ENCODE measurements around the gene MAML3.

MAML3 gene

DNA sequence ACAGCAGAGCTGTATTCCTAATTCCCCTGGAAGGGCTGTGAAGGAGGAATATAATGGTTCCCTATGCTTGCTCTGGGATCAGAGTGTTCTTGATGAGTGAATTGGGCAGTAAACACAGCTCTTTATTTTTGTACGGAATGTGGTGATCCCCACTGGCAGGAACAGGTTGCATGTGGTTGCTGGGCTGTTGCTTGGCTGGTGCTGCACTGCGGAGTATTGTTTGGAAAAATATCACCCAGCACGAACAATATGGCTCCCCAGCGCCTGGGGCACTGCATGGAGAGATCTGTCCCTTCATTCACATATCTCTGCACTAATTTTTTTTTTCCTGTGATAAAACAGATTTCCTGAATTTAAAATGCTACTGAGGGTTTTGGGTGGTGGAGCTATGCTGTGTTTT is 368.6 kb downstream of the MAML3 start:
- no peaks in the 10 kb centered on the region for H3K9me3 Mint-ChIP-seq
- H3K27ac Mint-ChIP-seq, result peak overlapping the region in 1 of 2 donors; percentile 32
- no peaks in the 10 kb centered on the region for H3K27me3 Mint-ChIP-seq
- H3K4me3 Mint-ChIP-seq, result no peak overlapping the region
- ATAC-seq (no peak), DNase-seq (no peak)
- no peaks in the 10 kb centered on the region for H3K4me1 Mint-ChIP-seq

DNA sequence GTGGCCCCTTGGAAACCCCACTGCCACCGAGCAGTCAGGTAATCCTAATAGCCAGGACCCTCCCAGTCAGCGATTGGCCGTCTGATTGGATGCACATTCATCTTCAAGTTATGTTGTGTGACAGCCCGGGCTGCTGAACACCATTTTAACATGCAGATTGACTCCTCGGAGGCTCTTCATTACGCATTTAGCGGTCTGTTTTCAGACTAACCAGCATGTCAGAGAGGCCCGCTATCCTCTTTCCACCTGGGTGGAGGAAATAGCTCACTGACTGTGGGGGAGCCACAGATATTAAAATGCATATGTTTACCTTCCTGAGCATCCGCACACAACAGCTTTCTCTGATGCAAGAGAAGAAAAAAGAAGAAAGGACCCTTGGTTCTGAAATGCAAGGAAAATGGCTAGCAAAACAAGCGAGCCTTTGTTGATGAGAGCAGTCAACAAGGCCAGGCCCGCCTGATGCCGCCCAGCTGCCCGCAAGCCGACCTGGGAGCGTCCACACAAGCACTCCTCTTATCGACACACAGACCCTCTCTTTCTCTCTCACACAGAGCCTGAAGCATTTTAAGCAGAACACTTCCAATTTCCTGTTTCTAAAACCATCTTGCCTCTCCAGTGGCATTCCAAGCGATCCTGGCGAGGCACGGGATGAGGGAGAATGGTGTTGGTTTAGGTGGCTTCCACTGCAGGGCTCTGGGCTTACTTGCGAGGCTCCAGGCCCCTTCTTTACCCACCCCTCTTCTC is 370.1 kb downstream of the MAML3 start:
- H3K4me3 Mint-ChIP-seq, result no peak overlapping the region

GRCh38 chr4:139782926-139783522 is 371.0 kb downstream of the MAML3 start:
- no peaks in the 10 kb centered on the region for H3K9me3 Mint-ChIP-seq
- no peak for DNase-seq
- ATAC-seq, result no peak

More for the DNA sequence above, 370.1 kb downstream of the MAML3 start:
- DNase-seq (no peak), ATAC-seq (no peak)
- H3K4me1 Mint-ChIP-seq, result no peaks in the 10 kb centered on the region
- H3K9me3 Mint-ChIP-seq, result no peaks in the 10 kb centered on the region
- H3K27me3 Mint-ChIP-seq, result no peaks in the 10 kb centered on the region
- H3K27ac Mint-ChIP-seq, result no peak overlapping the region

DNA sequence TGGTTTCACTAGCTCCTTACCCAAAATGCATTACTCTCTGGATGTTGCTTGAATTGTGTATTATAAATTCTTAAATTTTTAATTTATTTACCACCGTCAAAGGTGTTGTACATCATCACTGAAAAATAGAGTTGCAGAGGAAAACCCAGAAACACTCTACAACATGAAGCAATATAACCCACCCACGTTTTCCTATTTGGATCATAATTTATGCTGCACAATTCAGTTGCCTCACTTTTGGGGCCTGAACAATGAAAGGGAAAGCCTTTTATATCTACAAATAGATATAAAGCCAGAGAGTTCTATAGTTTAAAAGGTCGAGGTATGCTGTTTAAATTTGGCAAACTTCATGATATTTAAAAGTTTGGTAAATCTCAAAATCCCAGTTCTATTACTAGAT is 372.9 kb downstream of the MAML3 start:
- Mint-ChIP-seq H3K4me1 (no peaks in the 10 kb centered on the region), H3K27me3 (no peaks in the 10 kb centered on the region), H3K4me3 (no peak overlapping the region), H3K9me3 (no peaks in the 10 kb centered on the region), H3K27ac (no peak overlapping the region)
- ATAC-seq, result no peak
- no peak for DNase-seq

More at GRCh38 chr4:139782926-139783522, 371.0 kb downstream of the MAML3 start:
- Mint-ChIP-seq H3K27me3 (no peaks in the 10 kb centered on the region), H3K27ac (no peak overlapping the region), H3K4me3 (no peak overlapping the region), H3K4me1 (no peaks in the 10 kb centered on the region)

- no peak overlapping the region for H3K4me3 Mint-ChIP-seq
- no peak for DNase-seq
- no peaks in the 10 kb centered on the region for H3K9me3 Mint-ChIP-seq
- no peak for ATAC-seq
- no peak overlapping the region for H3K27ac Mint-ChIP-seq
- H3K27me3 Mint-ChIP-seq, result no peaks in the 10 kb centered on the region
- H3K4me1 Mint-ChIP-seq, result no peaks in the 10 kb centered on the region
Measured at GRCh38 chr4:139779691-139780090, 374.3 kb downstream of the MAML3 start.

GRCh38 chr4:139777757-139778156 is 376.2 kb downstream of the MAML3 start:
- DNase-seq, result no peak
- no peaks in the 10 kb centered on the region for H3K4me1 Mint-ChIP-seq
- H3K27me3 Mint-ChIP-seq, result no peaks in the 10 kb centered on the region
- H3K9me3 Mint-ChIP-seq, result no peaks in the 10 kb centered on the region
- no peak overlapping the region for H3K4me3 Mint-ChIP-seq
- ATAC-seq, result no peak
- H3K27ac Mint-ChIP-seq, result peak overlapping the region in 1 of 2 donors; percentile 84

- H3K4me3 Mint-ChIP-seq, result no peak overlapping the region
- H3K27ac Mint-ChIP-seq, result no peak overlapping the region
Measured at GRCh38 chr4:139776235-139776634, 377.7 kb downstream of the MAML3 start.

DNA sequence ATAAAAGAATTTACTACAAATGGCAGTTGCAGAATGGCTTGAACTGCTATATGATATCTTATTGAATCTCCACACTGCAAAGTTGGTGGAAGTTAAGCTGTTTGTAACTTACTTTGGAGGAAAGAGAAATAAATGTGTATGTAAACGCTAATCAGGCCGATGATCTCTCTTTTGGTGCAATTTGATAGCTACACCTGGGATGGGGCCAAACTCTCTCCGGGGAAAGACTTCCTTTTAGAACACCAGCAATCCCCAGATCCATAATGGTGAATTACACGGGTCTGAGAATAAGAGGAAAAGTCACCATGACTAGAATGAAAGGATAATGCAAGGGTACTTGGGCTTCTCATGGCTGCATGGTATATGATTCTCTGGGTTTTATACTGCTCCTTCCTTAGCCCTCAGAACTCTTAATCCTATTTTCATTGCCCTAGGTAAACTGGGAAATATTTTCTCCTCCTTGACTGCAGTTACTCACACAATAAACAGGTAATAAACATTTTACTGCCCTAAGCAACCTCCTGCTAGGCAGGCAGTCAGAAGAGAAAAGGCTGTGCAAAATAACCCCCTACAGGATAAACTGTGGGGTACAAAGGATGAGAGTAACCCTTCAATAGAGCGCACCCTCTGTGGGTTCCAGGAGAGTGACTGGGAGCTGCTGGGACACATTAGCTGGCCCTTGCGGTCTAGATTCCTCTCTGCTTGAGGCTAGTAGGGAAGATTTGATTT is 379.1 kb downstream of the MAML3 start:
- Mint-ChIP-seq H3K4me3 (no peak overlapping the region), H3K27me3 (no peaks in the 10 kb centered on the region), H3K9me3 (no peaks in the 10 kb centered on the region), H3K4me1 (no peaks in the 10 kb centered on the region), H3K27ac (no peak overlapping the region)
- DNase-seq (no peak), ATAC-seq (no peak)

More at GRCh38 chr4:139776235-139776634, 377.7 kb downstream of the MAML3 start:
- DNase-seq (no peak), ATAC-seq (no peak)
- Mint-ChIP-seq H3K4me1 (no peaks in the 10 kb centered on the region), H3K27me3 (no peaks in the 10 kb centered on the region), H3K9me3 (no peaks in the 10 kb centered on the region)

- ATAC-seq (no peak), DNase-seq (no peak)
- H3K4me3 Mint-ChIP-seq, result no peak overlapping the region
- no peak overlapping the region for H3K27ac Mint-ChIP-seq
- H3K27me3 Mint-ChIP-seq, result no peaks in the 10 kb centered on the region
- no peaks in the 10 kb centered on the region for H3K9me3 Mint-ChIP-seq
- H3K4me1 Mint-ChIP-seq, result no peaks in the 10 kb centered on the region
Measured at GRCh38 chr4:139773560-139774318, 380.2 kb downstream of the MAML3 start.

GRCh38 chr4:139770361-139770760 is 383.6 kb downstream of the MAML3 start:
- no peak for DNase-seq
- no peak for ATAC-seq
- no peaks in the 10 kb centered on the region for H3K9me3 Mint-ChIP-seq
- H3K27me3 Mint-ChIP-seq, result no peaks in the 10 kb centered on the region
- no peak overlapping the region for H3K4me3 Mint-ChIP-seq
- no peak overlapping the region for H3K27ac Mint-ChIP-seq
- no peaks in the 10 kb centered on the region for H3K4me1 Mint-ChIP-seq

- no peaks in the 10 kb centered on the region for H3K27me3 Mint-ChIP-seq
- no peak overlapping the region for H3K27ac Mint-ChIP-seq
- ATAC-seq (no peak), DNase-seq (no peak)
- H3K9me3 Mint-ChIP-seq, result no peaks in the 10 kb centered on the region
- no peaks in the 10 kb centered on the region for H3K4me1 Mint-ChIP-seq
- no peak overlapping the region for H3K4me3 Mint-ChIP-seq
Measured at GRCh38 chr4:139769364-139769763, 384.6 kb downstream of the MAML3 start.

- Mint-ChIP-seq H3K27me3 (no peaks in the 10 kb centered on the region), H3K27ac (no peak overlapping the region), H3K4me1 (no peaks in the 10 kb centered on the region), H3K9me3 (no peaks in the 10 kb centered on the region), H3K4me3 (no peak overlapping the region)
- ATAC-seq (no peak), DNase-seq (no peak)
Measured at GRCh38 chr4:139768896-139769295, 385.1 kb downstream of the MAML3 start.

- H3K4me1 Mint-ChIP-seq, result no peaks in the 10 kb centered on the region
- no peaks in the 10 kb centered on the region for H3K27me3 Mint-ChIP-seq
- H3K4me3 Mint-ChIP-seq, result no peak overlapping the region
- ATAC-seq (no peak), DNase-seq (no peak)
- H3K9me3 Mint-ChIP-seq, result no peaks in the 10 kb centered on the region
- no peak overlapping the region for H3K27ac Mint-ChIP-seq
Measured at GRCh38 chr4:139768366-139768765, 385.6 kb downstream of the MAML3 start.

- H3K27ac Mint-ChIP-seq, result no peak overlapping the region
- H3K9me3 Mint-ChIP-seq, result no peaks in the 10 kb centered on the region
- ATAC-seq (no peak), DNase-seq (no peak)
- no peaks in the 10 kb centered on the region for H3K27me3 Mint-ChIP-seq
- H3K4me1 Mint-ChIP-seq, result no peaks in the 10 kb centered on the region
- H3K4me3 Mint-ChIP-seq, result no peak overlapping the region
Measured at GRCh38 chr4:139767585-139767984, 386.4 kb downstream of the MAML3 start.

- no peak for ATAC-seq
- no peaks in the 10 kb centered on the region for H3K27me3 Mint-ChIP-seq
- H3K9me3 Mint-ChIP-seq, result no peaks in the 10 kb centered on the region
Measured at GRCh38 chr4:139767168-139767567, 386.8 kb downstream of the MAML3 start.

More at GRCh38 chr4:139767168-139767567, 386.8 kb downstream of the MAML3 start:
- Mint-ChIP-seq H3K27ac (no peak overlapping the region), H3K4me3 (no peak overlapping the region), H3K4me1 (no peaks in the 10 kb centered on the region)
- DNase-seq, result no peak

Measured in stimulated activated naive CD8-positive, alpha-beta T cell treated with anti-CD3 and anti-CD28 coated beads, Interleukin-15, amount 100 ng/mL, for 72 hours (primary cell).